ENCODE data around the gene KLRC3. TPM values are rescaled to one million over a fixed set of nuclear protein-coding genes. Genes with fewer than 3 reads are reported as not detected.
A peak's percentile ranks its signal among the peaks of the same experiment; 100 is the strongest.
"Not testable (repeated sequence)": the region's sequence is repeated elsewhere in the genome, so short reads cannot be mapped to it uniquely, and the experiment has no call there.

KLRC3 gene
- total RNA-seq, 1 donor = not detected

GRCh38 chr12:10395390-10395998, 24.9 kb downstream of the KLRC3 start:
- no peak overlapping the region for H3K4me3 ChIP-seq (ENCODE audit: low read depth, low read length)
- TF ChIP-seq, protein P1, sequence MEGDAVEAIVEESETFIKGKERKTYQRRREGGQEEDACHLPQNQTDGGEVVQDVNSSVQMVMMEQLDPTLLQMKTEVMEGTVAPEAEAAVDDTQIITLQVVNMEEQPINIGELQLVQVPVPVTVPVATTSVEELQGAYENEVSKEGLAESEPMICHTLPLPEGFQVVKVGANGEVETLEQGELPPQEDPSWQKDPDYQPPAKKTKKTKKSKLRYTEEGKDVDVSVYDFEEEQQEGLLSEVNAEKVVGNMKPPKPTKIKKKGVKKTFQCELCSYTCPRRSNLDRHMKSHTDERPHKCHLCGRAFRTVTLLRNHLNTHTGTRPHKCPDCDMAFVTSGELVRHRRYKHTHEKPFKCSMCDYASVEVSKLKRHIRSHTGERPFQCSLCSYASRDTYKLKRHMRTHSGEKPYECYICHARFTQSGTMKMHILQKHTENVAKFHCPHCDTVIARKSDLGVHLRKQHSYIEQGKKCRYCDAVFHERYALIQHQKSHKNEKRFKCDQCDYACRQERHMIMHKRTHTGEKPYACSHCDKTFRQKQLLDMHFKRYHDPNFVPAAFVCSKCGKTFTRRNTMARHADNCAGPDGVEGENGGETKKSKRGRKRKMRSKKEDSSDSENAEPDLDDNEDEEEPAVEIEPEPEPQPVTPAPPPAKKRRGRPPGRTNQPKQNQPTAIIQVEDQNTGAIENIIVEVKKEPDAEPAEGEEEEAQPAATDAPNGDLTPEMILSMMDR (IDR thresholded peaks at IDR 0.05; ENCODE audit: insufficient read depth, low read length) = no peak
- peak; percentile 72 for DNase-seq (ENCODE audit: low read depth)

GRCh38 chr12:10394531-10395152, 25.8 kb downstream of the KLRC3 start:
- DNase-seq (ENCODE audit: low read depth); H3K4me3 ChIP-seq (ENCODE audit: low read depth, low read length): not testable (repeated sequence)

- H3K4me3 ChIP-seq (ENCODE audit: low read depth, low read length) = no peak overlapping the region
- no peak for DNase-seq (ENCODE audit: low read depth)
- TF ChIP-seq, protein P1 (IDR thresholded peaks at IDR 0.05; ENCODE audit: insufficient read depth, low read length) = no peak
Observed at GRCh38 chr12:10393291-10393690, 27.1 kb downstream of the KLRC3 start.

DNA sequence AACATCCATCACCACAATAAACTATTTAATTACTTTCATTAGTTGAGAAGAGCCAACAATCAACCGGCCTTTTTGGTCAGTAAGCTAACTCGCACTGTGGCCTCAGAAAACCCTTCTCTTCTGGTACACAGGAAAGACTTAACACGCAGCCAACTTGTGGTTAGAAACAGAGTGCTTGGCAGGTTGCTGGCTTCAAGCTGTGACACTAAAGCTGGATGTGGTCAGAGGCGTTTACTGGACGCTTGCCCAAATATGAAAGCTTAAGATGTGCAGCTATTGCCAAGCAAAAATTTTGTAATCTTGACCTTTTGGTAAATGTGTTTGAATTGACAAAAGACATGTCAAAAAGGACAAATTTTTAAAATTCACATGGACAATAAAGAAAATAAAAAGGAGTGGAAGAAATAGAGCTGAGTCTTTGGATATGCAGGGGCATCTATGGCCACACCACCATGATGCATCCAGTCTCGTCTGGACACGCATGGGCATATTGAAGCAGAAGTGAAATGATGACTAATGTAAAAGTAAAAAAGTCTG, 27.9 kb downstream of the KLRC3 start:
- DNase-seq (ENCODE audit: low read depth) = peak; percentile 96
- H3K4me3 ChIP-seq (ENCODE audit: low read depth, low read length) = no peak overlapping the region

GRCh38 chr12:10390991-10391390, 29.4 kb downstream of the KLRC3 start:
- H3K4me3 ChIP-seq (ENCODE audit: low read depth, low read length); DNase-seq (ENCODE audit: low read depth): not testable (repeated sequence)

More for the DNA sequence above, 27.9 kb downstream of the KLRC3 start:
- TF ChIP-seq, protein P1 (IDR thresholded peaks at IDR 0.05; ENCODE audit: insufficient read depth, low read length) = no peak

GRCh38 chr12:10389904-10390303, 30.5 kb downstream of the KLRC3 start, which contains the start of gene KLRK1:
Gene KLRK1, minus strand, starts transcription at chr12:10390041. Its CDS starts 1,231 bp downstream, at chr12:10388810.
- H3K4me3 ChIP-seq (ENCODE audit: low read depth, low read length) = no peak within 1 kb of the TSS
- no peak for DNase-seq (ENCODE audit: low read depth)
- TF ChIP-seq, protein P1 (IDR thresholded peaks at IDR 0.05; ENCODE audit: insufficient read depth, low read length) = no peak

- TF ChIP-seq, protein P1 (IDR thresholded peaks at IDR 0.05; ENCODE audit: insufficient read depth, low read length) = no peak
- no peak overlapping the region for H3K4me3 ChIP-seq (ENCODE audit: low read depth, low read length)
- DNase-seq (ENCODE audit: low read depth) = no peak
Observed at GRCh38 chr12:10388624-10389413, 31.6 kb downstream of the KLRC3 start.

GRCh38 chr12:10387498-10387897, 32.9 kb downstream of the KLRC3 start:
- not testable (repeated sequence) for DNase-seq (ENCODE audit: low read depth); H3K4me3 ChIP-seq (ENCODE audit: low read depth, low read length)

All from fibroblast of the aortic adventitia (primary cell).